ENCODE measurements around the gene NXNL1.
"Not testable (repeated sequence)": the region's sequence is repeated elsewhere in the genome, so short reads cannot be mapped to it uniquely, and the experiment has no call there.

Gene NXNL1

GRCh38 chr19:17460372-17461230 lies at the start of gene NXNL1:
NXNL1 (minus strand) TSS chr19:17460926; CDS start chr19:17460869, 57 bp downstream.
- DNase-seq (ENCODE audit: low read depth in 2 of 2), result no peak

DNA sequence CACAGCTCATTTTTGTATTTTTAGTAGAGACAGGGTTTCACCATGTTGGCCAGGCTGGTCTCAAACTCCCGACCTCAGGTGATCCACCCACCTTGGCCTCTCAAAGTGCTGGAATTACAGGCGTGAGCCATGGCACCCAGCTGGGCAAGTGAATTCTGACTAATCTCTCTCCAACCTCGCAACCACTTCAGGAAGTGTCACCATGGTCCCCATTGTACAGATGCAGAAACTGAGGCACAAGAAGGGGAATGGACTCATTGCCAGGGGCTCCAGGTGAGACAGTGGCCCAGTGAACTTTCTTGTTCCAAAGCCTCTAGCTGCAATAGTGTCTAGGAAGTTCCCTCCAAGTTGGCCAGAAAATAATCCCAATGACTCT lies 47.8 kb upstream of the NXNL1 start:
- not testable (repeated sequence) for DNase-seq (ENCODE audit: low read depth in 2 of 2)

DNA sequence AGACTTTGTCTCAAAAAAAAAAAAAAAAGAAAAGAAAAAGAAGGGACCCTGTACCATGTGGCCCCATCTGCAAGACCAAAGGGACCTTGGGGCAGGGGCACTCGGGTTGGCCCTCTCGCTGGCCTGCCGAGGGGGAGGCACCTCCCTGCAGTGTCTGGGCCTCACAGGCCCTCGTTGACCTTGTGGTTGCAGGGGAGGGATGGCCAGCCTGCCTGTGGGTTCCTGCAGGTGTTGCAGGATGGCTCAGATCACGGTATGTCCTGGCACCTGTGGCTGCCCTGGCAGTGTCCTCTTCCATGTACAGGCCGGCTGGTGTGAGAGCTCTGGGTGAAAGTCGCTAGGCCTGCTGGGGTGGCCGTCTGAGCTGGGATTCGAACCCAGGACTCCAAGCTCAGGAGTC lies 46.0 kb upstream of the NXNL1 start:
- no peak for DNase-seq (ENCODE audit: low read depth in 2 of 2)

DNA sequence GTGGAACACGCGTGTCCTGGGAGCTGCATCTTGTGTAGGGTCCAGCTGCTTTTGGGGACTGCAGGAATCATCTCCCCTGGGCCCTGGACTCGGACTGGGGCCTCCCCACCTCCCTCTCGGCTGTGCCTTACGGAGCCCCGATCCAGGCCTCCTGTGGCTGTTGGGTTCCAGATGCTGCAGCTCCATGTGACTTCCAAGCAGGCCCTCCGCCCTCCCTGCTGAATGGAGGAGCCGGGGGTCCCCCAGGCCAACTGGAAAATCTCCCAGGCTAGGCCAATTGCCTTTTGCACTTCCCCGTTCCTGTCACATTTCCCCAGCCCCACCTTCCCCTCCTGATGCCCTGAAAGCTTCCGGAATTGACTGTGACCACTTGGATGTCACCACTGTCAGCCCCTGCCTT lies 44.5 kb upstream of the NXNL1 start:
- DNase-seq (ENCODE audit: low read depth in 2 of 2), result no peak

DNA sequence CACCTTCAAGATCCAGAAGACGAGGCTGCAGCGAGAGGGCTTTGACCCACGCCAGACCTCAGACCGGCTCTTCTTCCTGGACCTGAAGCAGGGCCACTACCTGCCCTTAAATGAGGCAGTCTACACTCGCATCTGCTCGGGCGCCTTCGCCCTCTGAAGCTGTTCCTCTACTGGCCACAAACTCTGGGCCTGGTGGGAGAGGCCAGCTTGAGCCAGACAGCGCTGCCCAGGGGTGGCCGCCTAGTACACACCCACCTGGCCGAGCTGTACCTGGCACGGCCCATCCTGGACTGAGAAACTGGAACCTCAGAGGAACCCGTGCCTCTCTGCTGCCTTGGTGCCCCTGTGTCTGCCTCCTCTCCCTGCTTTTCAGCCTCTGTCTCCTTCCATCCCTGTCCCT lies 43.7 kb upstream of the NXNL1 start:
- DNase-seq (ENCODE audit: low read depth in 2 of 2), result no peak

GRCh38 chr19:17504030-17504429 lies 43.3 kb upstream of the NXNL1 start:
- DNase-seq (ENCODE audit: low read depth in 2 of 2), result no peak

GRCh38 chr19:17503240-17503639 lies 42.5 kb upstream of the NXNL1 start:
- DNase-seq (ENCODE audit: low read depth in 2 of 2), result no peak

DNA sequence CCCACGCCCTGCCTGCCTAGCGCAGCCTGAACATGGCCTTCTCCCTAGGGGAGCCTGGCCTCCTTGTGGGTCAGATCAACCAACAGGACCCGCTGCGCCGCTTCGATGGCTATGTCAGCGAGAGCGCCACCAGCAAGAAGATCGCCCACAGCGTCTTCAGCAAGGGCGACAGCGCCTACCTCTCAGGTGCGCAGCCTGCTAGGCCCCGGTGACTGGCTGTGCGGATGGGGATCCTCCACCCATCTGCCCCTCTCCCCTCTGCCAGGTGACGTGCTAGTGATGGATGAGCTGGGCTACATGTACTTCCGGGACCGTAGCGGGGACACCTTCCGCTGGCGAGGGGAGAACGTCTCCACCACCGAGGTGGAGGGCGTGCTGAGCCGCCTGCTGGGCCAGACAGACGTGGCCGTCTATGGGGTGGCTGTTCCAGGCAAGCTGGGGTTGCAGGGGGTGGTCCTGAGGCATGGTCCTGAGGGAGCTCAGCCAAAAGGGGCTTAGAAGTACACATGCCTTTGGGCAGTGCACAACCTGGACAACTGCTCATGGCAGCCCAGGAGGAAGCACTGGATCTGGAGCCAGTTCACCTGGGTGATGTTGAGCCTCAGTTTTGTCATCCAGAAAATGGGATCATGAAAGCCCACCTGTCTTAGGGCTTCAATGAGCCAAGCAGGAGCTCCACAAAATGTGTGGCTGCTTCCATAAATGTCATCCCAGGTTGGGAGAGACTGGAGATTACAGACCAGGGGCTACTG lies 39.9 kb upstream of the NXNL1 start:
- DNase-seq (ENCODE audit: low read depth in 2 of 2), result no peak

GRCh38 chr19:17499648-17500446 lies 39.1 kb upstream of the NXNL1 start:
- DNase-seq (ENCODE audit: low read depth in 2 of 2), result no peak

GRCh38 chr19:17499025-17499424 lies 38.3 kb upstream of the NXNL1 start:
- DNase-seq (ENCODE audit: low read depth in 2 of 2), result not testable (repeated sequence)

DNA sequence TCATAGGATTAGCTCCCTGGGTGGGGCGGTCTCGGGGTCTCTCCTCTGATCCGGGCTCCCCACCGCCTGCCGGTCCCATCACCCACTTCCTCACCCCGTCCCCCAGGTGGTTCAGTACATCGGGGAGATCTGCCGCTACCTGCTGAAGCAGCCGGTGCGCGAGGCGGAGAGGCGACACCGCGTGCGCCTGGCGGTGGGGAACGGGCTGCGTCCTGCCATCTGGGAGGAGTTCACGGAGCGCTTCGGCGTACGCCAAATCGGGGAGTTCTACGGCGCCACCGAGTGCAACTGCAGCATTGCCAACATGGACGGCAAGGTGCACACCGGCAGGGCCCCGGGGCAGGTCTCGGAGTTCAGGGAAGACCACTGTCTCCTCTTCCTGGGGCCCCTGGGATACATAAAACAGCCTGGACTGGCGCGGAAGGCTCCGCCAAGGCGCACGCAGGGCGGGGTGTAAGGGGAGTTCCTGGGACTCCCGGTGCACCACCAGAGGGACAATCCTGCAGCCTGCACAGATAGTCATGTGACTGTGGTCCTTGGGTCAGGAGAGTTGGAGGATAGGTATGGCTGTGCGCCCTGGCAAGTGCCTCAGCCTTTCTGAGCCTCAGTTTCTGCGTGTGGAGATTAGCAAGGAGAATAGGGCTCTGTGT lies 36.5 kb upstream of the NXNL1 start:
- no peak for DNase-seq (ENCODE audit: low read depth in 2 of 2)

DNA sequence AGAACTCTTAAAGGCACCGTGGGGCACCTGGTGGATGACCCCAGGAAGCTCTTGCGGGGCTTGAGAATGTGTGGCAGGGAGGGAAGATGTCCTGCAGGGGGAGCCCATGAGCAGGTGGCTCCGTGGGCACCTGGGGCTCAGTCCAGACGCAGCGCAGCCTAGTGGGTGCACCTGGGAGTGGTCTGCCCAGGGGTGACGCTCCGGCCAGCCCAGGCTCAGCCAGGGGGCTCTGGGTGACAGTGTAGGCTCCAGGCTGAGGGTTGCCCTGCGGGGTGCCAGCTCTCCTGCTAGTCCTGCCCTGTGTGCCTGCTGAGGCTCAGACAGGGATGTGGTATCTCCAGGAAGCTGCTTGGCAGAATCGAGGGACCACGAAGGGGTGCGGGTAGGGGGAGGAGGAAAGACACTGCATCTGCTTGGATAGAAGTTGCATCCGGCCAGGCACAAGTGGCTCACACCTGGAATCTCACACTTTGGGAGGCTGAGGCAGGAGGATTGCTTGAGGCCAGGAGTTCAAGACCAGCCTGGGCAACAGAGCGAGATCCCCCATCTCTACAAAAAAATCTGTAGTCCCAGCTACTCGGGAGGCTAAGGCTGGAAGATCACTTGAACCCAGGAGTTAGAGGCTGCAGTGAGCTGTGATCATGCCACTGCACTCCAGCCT lies 35.7 kb upstream of the NXNL1 start:
- DNase-seq (ENCODE audit: low read depth in 2 of 2), result peak; percentile 61 to 82

GRCh38 chr19:17495639-17496296 lies 35.0 kb upstream of the NXNL1 start:
- DNase-seq (ENCODE audit: low read depth in 2 of 2), result no peak

DNA sequence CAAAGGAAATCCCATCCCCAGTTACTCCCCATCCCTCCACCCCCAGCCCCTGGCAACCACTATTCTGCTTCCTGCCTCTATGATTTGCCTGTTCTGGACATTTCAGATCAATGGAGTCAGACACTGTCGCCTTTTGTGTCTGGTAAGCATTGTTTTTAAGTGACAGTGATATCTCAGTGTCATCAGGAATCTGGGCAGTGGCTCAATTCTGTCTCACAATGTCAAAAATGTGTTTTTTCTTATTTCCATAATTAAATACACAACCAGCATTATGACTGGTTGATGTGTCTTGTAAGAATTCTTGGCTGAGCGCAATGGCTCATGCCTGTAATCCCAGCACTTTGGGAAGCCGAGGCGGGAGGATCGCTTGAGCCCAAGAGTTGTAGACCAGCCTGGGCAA lies 30.6 kb upstream of the NXNL1 start:
- DNase-seq (ENCODE audit: low read depth in 2 of 2), result no peak

DNA sequence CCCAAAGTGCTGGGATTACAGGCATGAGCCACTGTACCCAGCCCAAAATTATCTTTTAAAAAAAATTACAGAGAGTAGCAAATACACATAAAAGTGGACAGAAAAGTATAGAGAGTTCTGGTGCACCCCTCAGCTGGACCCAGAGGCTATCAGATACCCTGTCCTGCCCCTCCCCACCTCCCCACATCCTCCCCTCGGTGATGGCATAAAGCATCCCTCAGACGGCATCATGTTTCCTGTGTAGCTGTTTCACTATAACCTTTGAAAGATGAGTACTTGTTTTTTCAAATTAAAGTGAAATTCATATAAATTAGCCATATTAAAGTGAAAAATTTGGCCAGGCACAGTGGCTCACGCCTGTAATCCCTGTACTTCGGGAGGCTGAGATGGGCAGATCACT lies 29.7 kb upstream of the NXNL1 start:
- no peak for DNase-seq (ENCODE audit: low read depth in 2 of 2)

DNA sequence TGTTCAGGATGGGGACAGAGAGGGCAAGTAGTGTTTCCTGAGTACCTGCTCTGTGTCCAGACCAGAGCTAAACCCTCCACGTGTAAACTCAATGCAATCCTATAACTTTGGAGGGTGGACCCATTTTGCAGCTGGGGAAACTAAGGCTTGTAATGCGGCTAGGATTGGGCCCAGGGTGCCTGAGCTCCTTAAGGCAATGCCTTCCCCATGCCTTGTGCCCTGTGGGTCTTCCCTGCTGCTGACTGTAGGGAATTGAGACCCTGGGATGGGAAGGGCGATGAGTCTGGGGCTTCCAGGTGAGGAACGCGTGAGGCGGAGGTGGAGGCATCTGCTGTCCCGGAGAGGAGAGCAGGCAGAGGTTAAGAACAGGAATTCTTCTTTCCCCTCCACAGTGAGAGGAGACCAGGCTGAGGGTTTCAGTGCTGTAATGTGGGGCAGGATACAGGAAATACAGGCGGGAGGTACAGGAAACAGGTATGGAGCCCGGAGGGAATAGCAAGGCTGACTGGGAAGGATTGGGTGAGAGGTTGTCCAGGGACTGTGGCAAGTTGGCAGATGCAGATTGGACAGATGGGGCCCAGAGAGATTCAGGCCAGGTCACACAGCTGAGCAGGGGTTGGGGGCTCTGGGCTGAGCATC lies 28.8 kb upstream of the NXNL1 start:
- DNase-seq (ENCODE audit: low read depth in 2 of 2), result no peak

- peak; percentile 49 to 81 for DNase-seq (ENCODE audit: low read depth in 2 of 2)
These were observed 28.1 kb upstream of the NXNL1 start for GRCh38 chr19:17488593-17489391.

- no peak for DNase-seq (ENCODE audit: low read depth in 2 of 2)
These were observed 26.8 kb upstream of the NXNL1 start for GRCh38 chr19:17487284-17488121.
